Stimulated activated naive B cell treated with anti-CD40 and anti-IgM and Interleukin-4, amounts not matched to agents 10 μg/mL and 1 μg/mL and 100 μg/mL, for 72 hours (primary cell): Measurements from ENCODE around the gene ADCY1.

Experiments used
- ATAC-seq, 2 donors: fragments of 150-1000 bp; cut with Tn5 transposase; replicated peaks; 2 replicates each; pipeline ENCODE4 v1.10.0; 2021; ENCODE audit warnings: moderate library complexity in 1 of 2
- DNase-seq: peaks from one replicate; pipeline ENCODE4 v3.0.0; 2021
- H3K27ac Mint-ChIP-seq: one replicate; pipeline ENCODE4 v1.8.0; 2022; ENCODE audit warnings: mild to moderate bottlenecking, mixed read lengths
- H3K27me3 Mint-ChIP-seq, 2 donors: one replicate each; pipeline ENCODE4 v1.8.0; 2022; ENCODE audit warnings: mixed read lengths in 2 of 2
- H3K36me3 Mint-ChIP-seq, 2 donors: one replicate each; pipeline ENCODE4 v1.8.0; 2022; ENCODE audit warnings: mixed read lengths in 2 of 2, mild to moderate bottlenecking in 1 of 2
- H3K4me1 Mint-ChIP-seq, 2 donors: one replicate each; pipeline ENCODE4 v1.8.0; 2022; ENCODE audit warnings: mixed read lengths in 2 of 2, mild to moderate bottlenecking in 1 of 2
- H3K4me3 Mint-ChIP-seq, 2 donors: one replicate each; pipeline ENCODE4 v1.8.0; 2022; ENCODE audit warnings: mild to moderate bottlenecking in 2 of 2, mixed read lengths in 2 of 2, moderate library complexity in 1 of 2
- H3K9me3 Mint-ChIP-seq, 2 donors: one replicate each; pipeline ENCODE4 v1.8.0; 2022; ENCODE audit warnings: mixed read lengths in 2 of 2, mild to moderate bottlenecking in 1 of 2

The ADCY1 gene

DNA sequence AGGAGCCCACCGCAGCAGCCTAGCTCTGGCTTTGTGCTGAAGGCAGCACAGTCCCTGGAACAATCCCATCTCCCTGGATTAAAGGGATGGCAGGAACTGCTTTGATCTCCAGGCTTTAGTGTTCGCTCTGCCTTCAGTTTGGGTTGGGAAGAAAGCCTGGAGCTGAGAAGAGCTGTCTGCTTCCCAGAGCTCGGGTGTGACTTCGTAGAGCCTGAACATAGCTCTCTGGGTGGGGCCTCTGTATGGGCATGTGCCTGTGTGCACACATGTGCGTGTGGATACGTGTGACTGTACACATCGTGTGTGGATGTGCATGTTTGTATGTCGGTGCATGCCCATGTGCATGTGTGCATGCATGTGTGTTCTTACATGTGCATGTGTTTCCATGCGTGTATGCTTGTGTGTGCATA is 8.7 kb downstream of the ADCY1 start:
- H3K9me3 Mint-ChIP-seq: no peaks in the 10 kb centered on the region

DNA sequence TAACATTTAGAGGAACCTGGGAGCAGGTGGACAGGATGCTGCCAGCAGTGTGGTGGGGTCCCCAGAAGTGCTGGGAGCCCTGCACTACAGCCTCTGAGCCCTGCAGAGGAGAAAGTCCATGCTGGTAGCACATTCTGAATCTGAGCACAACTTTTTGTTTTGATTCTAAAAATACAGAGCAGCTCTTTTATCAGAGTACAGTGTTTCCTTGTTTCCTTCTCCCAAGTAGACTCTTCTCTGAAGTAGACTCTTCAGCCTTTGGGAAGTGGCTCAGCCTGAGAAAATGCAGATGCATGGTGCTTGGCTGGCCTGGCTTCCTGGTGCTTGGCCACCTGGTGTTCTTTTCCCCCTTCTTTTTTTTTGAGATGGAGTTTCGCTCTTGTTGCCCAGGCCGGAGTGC is 9.1 kb downstream of the ADCY1 start:
- no peaks in the 10 kb centered on the region for H3K9me3 Mint-ChIP-seq
- no peak for ATAC-seq
- DNase-seq: no peak

More for the DNA sequence above, 8.7 kb downstream of the ADCY1 start:
- H3K27me3 Mint-ChIP-seq: no peaks in the 10 kb centered on the region
- H3K36me3 Mint-ChIP-seq: no peaks in the 10 kb centered on the region
- no peaks in the 10 kb centered on the region for H3K4me1 Mint-ChIP-seq
- ATAC-seq: no peak
- no peak overlapping the region for H3K4me3 Mint-ChIP-seq
- H3K27ac Mint-ChIP-seq: no peak overlapping the region
- DNase-seq: no peak

DNA sequence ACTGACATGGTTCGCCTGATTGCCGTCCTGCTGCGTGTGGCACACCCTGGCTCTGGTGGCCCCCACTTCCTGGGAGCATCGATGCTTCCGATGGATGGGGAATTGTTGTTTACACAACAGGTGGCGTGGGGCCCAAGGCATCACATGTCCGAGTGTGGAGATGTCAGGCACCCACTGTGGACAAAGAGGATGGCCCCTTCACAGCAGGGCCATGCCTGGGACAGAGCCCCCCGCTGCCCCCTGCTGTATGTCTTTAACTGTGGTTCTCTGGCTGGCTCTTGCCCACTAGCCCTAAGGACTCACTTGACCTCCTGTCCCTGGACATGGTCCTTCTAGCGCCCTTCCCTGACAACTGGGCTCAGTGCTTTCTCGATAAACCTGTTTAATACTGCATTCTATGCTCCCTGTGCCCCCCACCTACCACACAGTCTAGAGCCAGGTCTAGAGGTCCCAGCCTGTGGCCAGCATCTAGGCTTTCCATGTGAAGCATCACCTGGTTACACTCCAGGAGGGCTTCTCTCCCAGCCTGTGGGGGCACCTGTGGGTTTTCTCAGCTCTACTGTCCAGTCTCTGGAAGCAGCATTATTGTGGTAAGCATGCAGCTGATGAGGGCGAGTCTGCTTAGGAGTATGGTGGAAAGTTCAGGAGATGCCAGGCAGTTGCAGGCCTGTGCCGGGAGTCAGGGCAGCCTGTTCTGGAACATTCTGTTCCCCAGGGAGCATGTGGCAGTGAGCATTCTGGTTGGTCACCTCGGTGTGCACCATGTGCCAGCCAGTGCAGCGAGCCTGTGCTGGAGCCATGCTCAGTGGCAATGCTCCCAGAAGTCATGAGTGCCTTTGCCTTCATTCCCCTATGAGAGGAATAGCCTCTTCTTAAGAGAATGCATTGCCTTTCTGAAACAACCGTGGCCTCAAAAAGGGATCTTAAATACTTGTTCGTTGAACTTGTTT is 10.4 kb downstream of the ADCY1 start:
- ATAC-seq: no peak
- H3K27ac Mint-ChIP-seq: no peak overlapping the region

More for the DNA sequence above, 9.1 kb downstream of the ADCY1 start:
- H3K36me3 Mint-ChIP-seq: no peaks in the 10 kb centered on the region
- no peaks in the 10 kb centered on the region for H3K4me1 Mint-ChIP-seq
- H3K27me3 Mint-ChIP-seq: no peaks in the 10 kb centered on the region
- no peak overlapping the region for H3K4me3 Mint-ChIP-seq
- no peak overlapping the region for H3K27ac Mint-ChIP-seq

GRCh38 chr7:45585628-45586027 is 11.5 kb downstream of the ADCY1 start:
- Mint-ChIP-seq H3K27ac (no peak overlapping the region), H3K4me1 (no peaks in the 10 kb centered on the region), H3K9me3 (no peaks in the 10 kb centered on the region), H3K36me3 (no peaks in the 10 kb centered on the region), H3K27me3 (peaks cover 0 to 3% of the 10 kb centered on the region in 2 donors), H3K4me3 (no peak overlapping the region)
- DNase-seq (no peak), ATAC-seq (no peak)

More for the DNA sequence above, 10.4 kb downstream of the ADCY1 start:
- H3K36me3 Mint-ChIP-seq: no peaks in the 10 kb centered on the region
- no peak for DNase-seq
- no peaks in the 10 kb centered on the region for H3K9me3 Mint-ChIP-seq
- no peak overlapping the region for H3K4me3 Mint-ChIP-seq
- no peaks in the 10 kb centered on the region for H3K27me3 Mint-ChIP-seq
- no peaks in the 10 kb centered on the region for H3K4me1 Mint-ChIP-seq

DNA sequence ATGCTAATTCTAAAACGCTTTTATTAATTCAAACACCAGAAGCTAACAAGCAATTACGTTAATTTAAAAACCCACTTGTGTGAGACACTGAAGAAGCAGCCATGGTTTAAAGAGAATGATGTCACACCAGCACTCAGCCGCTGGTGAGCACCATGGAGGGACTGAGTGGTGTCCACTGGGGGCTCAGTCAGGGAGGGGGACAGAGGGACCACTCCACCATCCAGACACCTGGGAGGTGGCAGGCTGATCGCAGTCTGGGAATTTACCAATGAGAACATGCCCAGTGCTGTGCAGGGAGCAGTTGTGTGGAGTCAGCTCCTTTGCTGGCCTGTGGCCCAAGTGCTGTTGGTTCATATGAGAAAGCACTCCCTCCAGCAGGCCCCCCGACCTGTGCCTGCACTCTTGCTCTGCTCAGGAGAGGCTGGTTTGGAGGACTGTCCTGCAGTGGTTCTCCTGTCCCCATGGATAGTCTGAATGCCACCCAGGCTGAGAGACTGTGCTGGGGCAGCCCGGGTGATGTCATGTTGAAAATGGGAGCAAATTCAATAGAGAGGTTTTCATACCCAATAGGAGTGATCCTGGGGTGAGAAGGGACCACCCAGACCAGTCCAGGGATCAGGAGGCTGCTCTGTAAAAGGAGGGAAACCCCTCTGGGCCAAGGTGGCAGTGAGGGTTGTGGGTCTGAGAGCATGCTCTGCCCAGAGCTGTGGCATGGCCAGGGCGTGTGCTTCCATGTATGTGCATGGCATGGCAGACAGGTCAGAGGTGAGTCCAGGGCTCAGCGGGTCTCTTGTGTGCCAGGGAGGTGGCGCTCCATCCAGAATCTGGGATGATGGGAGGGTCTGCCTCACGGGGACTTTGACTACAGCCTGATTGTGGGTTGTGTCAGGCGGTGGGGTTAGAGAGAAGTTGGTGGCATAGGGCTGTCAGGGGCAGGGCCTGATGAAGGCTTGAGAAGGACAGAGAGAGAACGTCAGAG is 12.7 kb downstream of the ADCY1 start:
- Mint-ChIP-seq H3K9me3 (no peaks in the 10 kb centered on the region), H3K27me3 (peaks cover 0 to 6% of the 10 kb centered on the region in 2 donors), H3K27ac (no peak overlapping the region), H3K4me1 (no peaks in the 10 kb centered on the region), H3K36me3 (no peaks in the 10 kb centered on the region), H3K4me3 (no peak overlapping the region)
- no peak for ATAC-seq
- no peak for DNase-seq

GRCh38 chr7:45588466-45588865 is 14.3 kb downstream of the ADCY1 start:
- no peak overlapping the region for H3K4me3 Mint-ChIP-seq
- no peaks in the 10 kb centered on the region for H3K36me3 Mint-ChIP-seq
- H3K27ac Mint-ChIP-seq: no peak overlapping the region
- H3K27me3 Mint-ChIP-seq: peaks cover 0 to 6% of the 10 kb centered on the region in 2 donors
- H3K9me3 Mint-ChIP-seq: no peaks in the 10 kb centered on the region
- no peak for ATAC-seq
- no peak for DNase-seq
- H3K4me1 Mint-ChIP-seq: no peaks in the 10 kb centered on the region

- no peak overlapping the region for H3K27ac Mint-ChIP-seq
- H3K9me3 Mint-ChIP-seq: no peaks in the 10 kb centered on the region
- no peaks in the 10 kb centered on the region for H3K4me1 Mint-ChIP-seq
- peaks cover 0 to 6% of the 10 kb centered on the region in 2 donors for H3K27me3 Mint-ChIP-seq
- no peak overlapping the region for H3K4me3 Mint-ChIP-seq
- no peak for DNase-seq
- H3K36me3 Mint-ChIP-seq: no peaks in the 10 kb centered on the region
- no peak for ATAC-seq
These were observed 14.9 kb downstream of the ADCY1 start for GRCh38 chr7:45589061-45589460.

GRCh38 chr7:45589915-45590678 is 15.9 kb downstream of the ADCY1 start:
- Mint-ChIP-seq H3K36me3 (no peaks in the 10 kb centered on the region), H3K27ac (no peak overlapping the region), H3K4me3 (no peak overlapping the region), H3K9me3 (no peaks in the 10 kb centered on the region), H3K4me1 (no peaks in the 10 kb centered on the region), H3K27me3 (peaks cover 0 to 6% of the 10 kb centered on the region in 2 donors)
- ATAC-seq (no peak), DNase-seq (no peak)

GRCh38 chr7:45590679-45591057 is 16.5 kb downstream of the ADCY1 start:
- no peak overlapping the region for H3K27ac Mint-ChIP-seq

DNA sequence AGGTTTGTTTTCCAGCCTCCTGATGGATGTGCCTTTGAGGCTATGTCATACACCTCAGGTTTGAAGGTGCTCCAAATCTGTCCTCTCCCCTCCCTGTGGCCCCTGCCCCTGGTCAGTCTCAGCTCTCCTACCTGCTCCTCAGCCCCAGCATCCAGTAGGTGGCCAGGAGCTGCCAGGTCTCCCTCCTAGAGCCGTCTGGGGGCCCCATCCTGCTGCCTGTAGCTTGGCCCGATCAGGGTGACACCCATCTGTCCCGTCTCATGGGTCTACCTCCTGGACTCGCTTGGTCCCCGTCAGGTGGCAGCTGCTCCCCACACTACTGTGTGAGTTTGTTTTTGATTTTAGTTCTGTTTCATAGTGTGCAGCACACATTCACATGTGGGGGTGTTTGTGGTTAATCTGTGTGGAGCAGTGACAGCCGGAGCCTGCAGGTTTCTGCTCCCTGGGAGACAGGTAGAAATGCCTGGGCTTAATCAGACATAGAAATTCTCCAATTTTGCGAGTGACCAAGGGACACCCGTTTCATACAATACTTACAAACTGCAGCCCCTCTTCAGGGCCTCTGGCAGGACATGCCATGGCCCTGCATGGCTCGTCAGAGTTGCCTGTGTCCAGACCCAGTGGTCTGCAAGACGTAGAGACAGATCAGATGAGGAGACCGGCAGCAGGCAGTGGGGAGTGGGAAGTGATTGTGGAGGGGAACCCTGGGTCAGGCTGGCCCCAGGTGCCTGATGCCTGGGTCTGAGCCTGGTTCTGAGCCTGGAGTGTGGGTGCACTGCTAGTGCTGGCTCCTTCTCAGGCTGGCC is 17.1 kb downstream of the ADCY1 start:
- Mint-ChIP-seq H3K9me3 (no peaks in the 10 kb centered on the region), H3K27me3 (peaks cover 0 to 6% of the 10 kb centered on the region in 2 donors), H3K4me1 (no peaks in the 10 kb centered on the region), H3K27ac (no peak overlapping the region), H3K4me3 (no peak overlapping the region), H3K36me3 (no peaks in the 10 kb centered on the region)
- DNase-seq (no peak), ATAC-seq (no peak)

More at GRCh38 chr7:45590679-45591057, 16.5 kb downstream of the ADCY1 start:
- ATAC-seq (no peak), DNase-seq (no peak)
- Mint-ChIP-seq H3K9me3 (no peaks in the 10 kb centered on the region), H3K4me1 (no peaks in the 10 kb centered on the region), H3K27me3 (peaks cover 0 to 6% of the 10 kb centered on the region in 2 donors), H3K4me3 (no peak overlapping the region), H3K36me3 (no peaks in the 10 kb centered on the region)

- H3K27me3 Mint-ChIP-seq: peaks cover 0 to 6% of the 10 kb centered on the region in 2 donors
These were observed 18.2 kb downstream of the ADCY1 start for GRCh38 chr7:45592230-45592991.

GRCh38 chr7:45593121-45593541 is 19.0 kb downstream of the ADCY1 start:
- H3K27ac Mint-ChIP-seq: no peak overlapping the region
- no peaks in the 10 kb centered on the region for H3K9me3 Mint-ChIP-seq
- H3K36me3 Mint-ChIP-seq: no peaks in the 10 kb centered on the region
- ATAC-seq (no peak), DNase-seq (no peak)
- no peak overlapping the region for H3K4me3 Mint-ChIP-seq
- H3K27me3 Mint-ChIP-seq: peaks cover 0 to 6% of the 10 kb centered on the region in 2 donors
- H3K4me1 Mint-ChIP-seq: no peaks in the 10 kb centered on the region

More at GRCh38 chr7:45592230-45592991, 18.2 kb downstream of the ADCY1 start:
- H3K27ac Mint-ChIP-seq: no peak overlapping the region
- H3K4me3 Mint-ChIP-seq: no peak overlapping the region
- no peak for DNase-seq
- no peak for ATAC-seq
- no peaks in the 10 kb centered on the region for H3K9me3 Mint-ChIP-seq
- no peaks in the 10 kb centered on the region for H3K4me1 Mint-ChIP-seq
- H3K36me3 Mint-ChIP-seq: no peaks in the 10 kb centered on the region
